ENCODE results near the gene VAC14.

The VAC14 gene

GRCh38 chr16:70735141-70735979, 65.6 kb downstream of the VAC14 start:
- TF ChIP-seq CTCF (IDR thresholded peaks at IDR 0.05; ENCODE audit: low read depth, low read length), result no peak
- Histone ChIP-seq H3K36me3 (no peaks in the 10 kb centered on the region; the same call in 1 of the 2 replicates), H3K9me3 (no peaks in the 10 kb centered on the region), H3K27me3 (no peaks in the 10 kb centered on the region), H3K4me3 (ENCODE audit: low read depth, low read length) (no peak overlapping the region), H3K4me1 (peaks cover 14% of the 10 kb centered on the region)
- no peak for DNase-seq

GRCh38 chr16:70734522-70735095, 66.3 kb downstream of the VAC14 start:
- no peak overlapping the region for H3K4me3 ChIP-seq (ENCODE audit: low read depth, low read length)
- H3K36me3 ChIP-seq, result no peaks in the 10 kb centered on the region; the same call in 1 of the 2 replicates
- no peak for TF ChIP-seq CTCF (IDR thresholded peaks at IDR 0.05; ENCODE audit: low read depth, low read length)
- no peak for DNase-seq
- peaks cover 14% of the 10 kb centered on the region for H3K4me1 ChIP-seq
- H3K9me3 ChIP-seq, result no peaks in the 10 kb centered on the region
- no peaks in the 10 kb centered on the region for H3K27me3 ChIP-seq

- Histone ChIP-seq H3K4me1 (peaks cover 8% of the 10 kb centered on the region), H3K4me3 (ENCODE audit: low read depth, low read length) (no peak overlapping the region), H3K9me3 (no peaks in the 10 kb centered on the region), H3K27me3 (no peaks in the 10 kb centered on the region), H3K36me3 (no peaks in the 10 kb centered on the region)
- no peak for DNase-seq
- no peak for TF ChIP-seq CTCF (IDR thresholded peaks at IDR 0.05; ENCODE audit: low read depth, low read length)
Observed at GRCh38 chr16:70730944-70731343, 70.0 kb downstream of the VAC14 start.

- H3K4me3 ChIP-seq (ENCODE audit: low read depth, low read length), result no peak overlapping the region
- H3K9me3 ChIP-seq, result no peaks in the 10 kb centered on the region
- H3K27me3 ChIP-seq, result no peaks in the 10 kb centered on the region
- H3K4me1 ChIP-seq, result peaks cover 13% of the 10 kb centered on the region
- H3K36me3 ChIP-seq, result no peaks in the 10 kb centered on the region
- no peak for DNase-seq
- TF ChIP-seq CTCF (IDR thresholded peaks at IDR 0.05; ENCODE audit: low read depth, low read length), result no peak
Observed at GRCh38 chr16:70730031-70730430, 70.9 kb downstream of the VAC14 start.

GRCh38 chr16:70729292-70729691, 71.7 kb downstream of the VAC14 start:
- no peak for TF ChIP-seq CTCF (IDR thresholded peaks at IDR 0.05; ENCODE audit: low read depth, low read length)
- Histone ChIP-seq H3K36me3 (no peaks in the 10 kb centered on the region), H3K9me3 (no peaks in the 10 kb centered on the region), H3K27me3 (no peaks in the 10 kb centered on the region), H3K4me1 (peaks cover 13% of the 10 kb centered on the region), H3K4me3 (ENCODE audit: low read depth, low read length) (no peak overlapping the region)
- no peak for DNase-seq

- Histone ChIP-seq H3K4me3 (ENCODE audit: low read depth, low read length) (no peak overlapping the region), H3K27me3 (no peaks in the 10 kb centered on the region), H3K9me3 (no peaks in the 10 kb centered on the region), H3K4me1 (peaks cover 13% of the 10 kb centered on the region), H3K36me3 (no peaks in the 10 kb centered on the region)
- no peak for TF ChIP-seq CTCF (IDR thresholded peaks at IDR 0.05; ENCODE audit: low read depth, low read length)
- DNase-seq, result no peak
Observed at GRCh38 chr16:70728150-70728549, 72.8 kb downstream of the VAC14 start.

Data from BE2C (cell line).